Thoracic aorta (tissue), 2 donors: ENCODE measurements around the gene SLC17A2. TPM values are rescaled to one million over a fixed set of nuclear protein-coding genes. Genes with fewer than 3 reads are reported as not detected.
"Not testable (repeated sequence)": the region's sequence is repeated elsewhere in the genome, so short reads cannot be mapped to it uniquely, and the experiment has no call there.

Experiments
- ATAC-seq: fragments of 150-250 bp; one replicate; pipeline ENCODE4 v1.8.0; 2017; ENCODE audit warnings: low read depth; ENCODE audit not compliant: insufficient number of reproducible peaks, low FRiP score
- DNase-seq: peaks from one replicate; pipeline ENCODE4 v3.0.0-alpha.2; 2020; ENCODE audit warnings: low spot score
- H3K27ac ChIP-seq, 2 donors: fragments of 200-600 bp; sonication (generic); 1 replicate in 1 of 2; 2 replicates in 1 of 2; pipeline ENCODE4 v1.5.1; 2016; ENCODE audit warnings: mild to moderate bottlenecking in 2 of 2, moderate library complexity in 2 of 2
- H3K27me3 ChIP-seq: fragments of 200-600 bp; sonication (generic); replicated peaks from 2 replicates; pipeline ENCODE4 v1.6.0; 2016; ENCODE audit warnings: mild to moderate bottlenecking; ENCODE audit not compliant: insufficient read depth
- H3K36me3 ChIP-seq: fragments of 200-600 bp; sonication (generic); one replicate; pipeline ENCODE4 v1.5.1; 2016
- H3K4me1 ChIP-seq, 2 donors: fragments of 200-600 bp; sonication (generic); 1 replicate in 1 of 2; 2 replicates in 1 of 2; pipeline versions ENCODE4 v1.5.1 to v1.6.0; 2016; ENCODE audit warnings: low read depth in 2 of 2, mild to moderate bottlenecking in 1 of 2; ENCODE audit not compliant: control insufficient read depth in 1 of 2
- H3K4me3 ChIP-seq: fragments of 200-600 bp; sonication (generic); 2 replicates; pipeline ENCODE4 v1.5.1; 2016; ENCODE audit warnings: mild to moderate bottlenecking
- H3K9me3 ChIP-seq: fragments of 200-600 bp; sonication (generic); 2 replicates; pipeline ENCODE4 v1.5.1; 2016
- CTCF ChIP-seq: fragments of 200-600 bp; sonication (generic); IDR thresholded peaks from one replicate; pipeline ENCODE4 v1.5.1; 2019; ENCODE audit warnings: antibody characterized with exemption
- total RNA-seq, 2 donors: library from RNA; depleted of rRNA; stranded (reverse); fragments of >200 nt; gene quantifications; one replicate each; pipeline versions ENCODE4 v1.1.0 to v1.2.3, GENCODE V29; 2016

SLC17A2 gene
- total RNA-seq, 2 donors from 2014 or later, result not detected

- Histone ChIP-seq H3K9me3 (no peaks in the 10 kb centered on the region), H3K4me1 (no peaks in the 10 kb centered on the region), H3K27ac (no peak overlapping the region), H3K4me3 (no peak overlapping the region), H3K36me3 (no peaks in the 10 kb centered on the region), H3K27me3 (no peaks in the 10 kb centered on the region)
- DNase-seq (no peak), ATAC-seq (no peak)
- TF ChIP-seq CTCF, result no peak
These were observed 22.0 kb upstream of the SLC17A2 start for GRCh38 chr6:25952535-25952934.

GRCh38 chr6:25951296-25952032, 21.0 kb upstream of the SLC17A2 start:
- no peaks in the 10 kb centered on the region for H3K9me3 ChIP-seq
- TF ChIP-seq CTCF, result no peak
- H3K27ac ChIP-seq, result no peak overlapping the region
- no peak overlapping the region for H3K4me3 ChIP-seq
- ATAC-seq, result no peak
- DNase-seq, result no peak
- H3K27me3 ChIP-seq, result no peaks in the 10 kb centered on the region
- H3K36me3 ChIP-seq, result no peaks in the 10 kb centered on the region
- H3K4me1 ChIP-seq, result no peaks in the 10 kb centered on the region

- Histone ChIP-seq H3K27me3 (no peaks in the 10 kb centered on the region), H3K27ac (no peak overlapping the region), H3K4me3 (no peak overlapping the region), H3K4me1 (peaks cover 0 to under 1% of the 10 kb centered on the region in 2 donors), H3K36me3 (no peaks in the 10 kb centered on the region), H3K9me3 (no peaks in the 10 kb centered on the region)
- ATAC-seq (no peak), DNase-seq (no peak)
- no peak for TF ChIP-seq CTCF
These were observed 19.8 kb upstream of the SLC17A2 start for GRCh38 chr6:25950297-25950696.

GRCh38 chr6:25949695-25950094, 19.2 kb upstream of the SLC17A2 start:
- ATAC-seq, result no peak
- H3K27me3 ChIP-seq, result no peaks in the 10 kb centered on the region
- H3K36me3 ChIP-seq, result no peaks in the 10 kb centered on the region
- no peak overlapping the region for H3K27ac ChIP-seq
- DNase-seq, result no peak
- H3K9me3 ChIP-seq, result no peaks in the 10 kb centered on the region
- TF ChIP-seq CTCF, result no peak
- H3K4me3 ChIP-seq, result no peak overlapping the region
- H3K4me1 ChIP-seq, result peaks cover 0 to 7% of the 10 kb centered on the region in 2 donors

- not testable (repeated sequence) for H3K9me3 ChIP-seq, H3K27me3 ChIP-seq, DNase-seq, H3K36me3 ChIP-seq, H3K4me3 ChIP-seq, H3K27ac ChIP-seq, ATAC-seq
- peaks cover 0 to 11% of the 10 kb centered on the region in 2 donors for H3K4me1 ChIP-seq
These were observed 17.0 kb upstream of the SLC17A2 start for GRCh38 chr6:25947492-25947891.

GRCh38 chr6:25946631-25947030, 16.1 kb upstream of the SLC17A2 start:
- ATAC-seq (no peak), DNase-seq (no peak)
- H3K4me3 ChIP-seq, result no peak overlapping the region
- no peak for TF ChIP-seq CTCF
- H3K36me3 ChIP-seq, result no peaks in the 10 kb centered on the region
- no peaks in the 10 kb centered on the region for H3K27me3 ChIP-seq
- H3K4me1 ChIP-seq, result peaks cover 0 to 11% of the 10 kb centered on the region in 2 donors
- no peak overlapping the region for H3K27ac ChIP-seq
- no peaks in the 10 kb centered on the region for H3K9me3 ChIP-seq

- not testable (repeated sequence) for DNase-seq, H3K27me3 ChIP-seq
These were observed 15.2 kb upstream of the SLC17A2 start for GRCh38 chr6:25945738-25946137.

More at GRCh38 chr6:25945738-25946137, 15.2 kb upstream of the SLC17A2 start:
- H3K4me1 ChIP-seq, result peaks cover 0 to 11% of the 10 kb centered on the region in 2 donors
- H3K9me3 ChIP-seq, ATAC-seq, H3K27ac ChIP-seq, H3K36me3 ChIP-seq, H3K4me3 ChIP-seq: not testable (repeated sequence)
